Left ventricle myocardium superior (tissue), 1 donor: ENCODE data around the gene MAB21L2. TPM values are rescaled to one million over a fixed set of nuclear protein-coding genes. Genes with fewer than 3 reads are reported as not detected.
A peak's percentile ranks its signal among the peaks of the same experiment; 100 is the strongest.
"Not testable (repeated sequence)": the region's sequence is repeated elsewhere in the genome, so short reads cannot be mapped to it uniquely, and the experiment has no call there.

Source experiments
- ATAC-seq: fragments of 200-7000 bp; cut with Tn5 transposase; one replicate; pipeline ENCODE4 v1.9.1; 2020; ENCODE audit warnings: mild to moderate bottlenecking, moderate library complexity
- DNase-seq: peaks from one replicate; pipeline ENCODE4 v3.0.0-alpha.2; 2020
- intact Hi-C: fragments of 100-400 bp; cut with micrococcal nuclease; formaldehyde crosslinking; loops from one replicate; pipeline ENCODE4 v1.11.0; 2022
- long read RNA-seq: library from polyadenylated mRNA; unstranded; transcript quantifications from one replicate; pipeline ENCODE4 v2.0.0, GENCODE V29; 2021
- total RNA-seq: library from RNA; stranded (reverse); fragmentation: NEBNext Ultra II Directional; extraction: Animal tissue kit (Norgen Biotek cat#: 25700); gene quantifications from one replicate; pipeline ENCODE4 v1.2.1, GENCODE V29; 2021
- donor health status: DM: no; HTN: yes; CAD: no; lungs with severe emphysema.

MAB21L2 gene
- 0.17 TPM for total RNA-seq
- long read RNA-seq, result 0 reads

GRCh38 chr4:150582146-150582872, at the start of gene MAB21L2:
MAB21L2 (plus strand) TSS chr4:150582151; CDS start chr4:150583030, 879 bp downstream.
- intact Hi-C loops, result no loop called here
- DNase-seq, result no peak
- no peak for ATAC-seq

GRCh38 chr4:150533673-150534072, 48.3 kb upstream of the MAB21L2 start:
- ATAC-seq (no peak), DNase-seq (no peak)
- intact Hi-C loops, result no loop called here

GRCh38 chr4:150534818-150535217, 47.1 kb upstream of the MAB21L2 start:
- DNase-seq, result no peak
- intact Hi-C loops, result no loop called here
- ATAC-seq, result no peak

GRCh38 chr4:150537911-150538310, 44.0 kb upstream of the MAB21L2 start:
- ATAC-seq, intact Hi-C loops, DNase-seq: not testable (repeated sequence)

GRCh38 chr4:150540536-150540935, 41.4 kb upstream of the MAB21L2 start:
- no peak for DNase-seq
- ATAC-seq, result no peak
- intact Hi-C loops, result no loop called here

- ATAC-seq, result peak; percentile 35
- no peak for DNase-seq
- intact Hi-C loops, result no loop called here
These were observed 41.0 kb upstream of the MAB21L2 start for GRCh38 chr4:150540959-150541360.

GRCh38 chr4:150541681-150542080, 40.3 kb upstream of the MAB21L2 start:
- no peak for ATAC-seq
- no peak for DNase-seq
- intact Hi-C loops, result no loop called here

GRCh38 chr4:150543042-150543441, 38.9 kb upstream of the MAB21L2 start:
- DNase-seq (no peak), ATAC-seq (no peak)
- intact Hi-C loops, result no loop called here

- no peak for ATAC-seq
- intact Hi-C loops, result no loop called here
These were observed 35.7 kb upstream of the MAB21L2 start for GRCh38 chr4:150546286-150546685.

GRCh38 chr4:150547154-150547838, 34.7 kb upstream of the MAB21L2 start:
- DNase-seq (no peak), ATAC-seq (no peak)
- intact Hi-C loops, result no loop called here

More at GRCh38 chr4:150546286-150546685, 35.7 kb upstream of the MAB21L2 start:
- no peak for DNase-seq

- intact Hi-C loops, ATAC-seq, DNase-seq: not testable (repeated sequence)
These were observed 24.1 kb upstream of the MAB21L2 start for GRCh38 chr4:150557811-150558210.

GRCh38 chr4:150561143-150561737, 20.7 kb upstream of the MAB21L2 start:
- intact Hi-C loops, result no loop called here
- DNase-seq (no peak), ATAC-seq (no peak)

GRCh38 chr4:150562250-150562649, 19.7 kb upstream of the MAB21L2 start:
- DNase-seq (no peak), ATAC-seq (no peak)
- intact Hi-C loops, result no loop called here

- intact Hi-C loops, result no loop called here
- ATAC-seq (no peak), DNase-seq (no peak)
These were observed 19.2 kb upstream of the MAB21L2 start for GRCh38 chr4:150562751-150563150.

- intact Hi-C loops, DNase-seq, ATAC-seq: not testable (repeated sequence)
These were observed 17.0 kb upstream of the MAB21L2 start for GRCh38 chr4:150564967-150565366.

- DNase-seq (no peak), ATAC-seq (no peak)
- intact Hi-C loops, result no loop called here
These were observed 14.9 kb upstream of the MAB21L2 start for GRCh38 chr4:150567070-150567469.

GRCh38 chr4:150569384-150569987, 12.5 kb upstream of the MAB21L2 start:
- intact Hi-C loops, result no loop called here
- DNase-seq (no peak), ATAC-seq (no peak)

GRCh38 chr4:150569998-150570535, 11.9 kb upstream of the MAB21L2 start:
- DNase-seq, result no peak
- no peak for ATAC-seq
- intact Hi-C loops, result no loop called here

- ATAC-seq (no peak), DNase-seq (no peak)
These were observed 11.1 kb upstream of the MAB21L2 start for GRCh38 chr4:150570862-150571261.

More at GRCh38 chr4:150570862-150571261, 11.1 kb upstream of the MAB21L2 start:
- intact Hi-C loops, result no loop called here
